ENCODE measurements around the gene TGM6. TPM values are rescaled to one million over a fixed set of nuclear protein-coding genes. Genes with fewer than 3 reads are reported as not detected.

The TGM6 gene
- total and polyA plus RNA-seq, 9 of the 15 experiments (the other 6 are each of a cell fraction or from before 2014, with no cell fraction given), result not detected

DNA sequence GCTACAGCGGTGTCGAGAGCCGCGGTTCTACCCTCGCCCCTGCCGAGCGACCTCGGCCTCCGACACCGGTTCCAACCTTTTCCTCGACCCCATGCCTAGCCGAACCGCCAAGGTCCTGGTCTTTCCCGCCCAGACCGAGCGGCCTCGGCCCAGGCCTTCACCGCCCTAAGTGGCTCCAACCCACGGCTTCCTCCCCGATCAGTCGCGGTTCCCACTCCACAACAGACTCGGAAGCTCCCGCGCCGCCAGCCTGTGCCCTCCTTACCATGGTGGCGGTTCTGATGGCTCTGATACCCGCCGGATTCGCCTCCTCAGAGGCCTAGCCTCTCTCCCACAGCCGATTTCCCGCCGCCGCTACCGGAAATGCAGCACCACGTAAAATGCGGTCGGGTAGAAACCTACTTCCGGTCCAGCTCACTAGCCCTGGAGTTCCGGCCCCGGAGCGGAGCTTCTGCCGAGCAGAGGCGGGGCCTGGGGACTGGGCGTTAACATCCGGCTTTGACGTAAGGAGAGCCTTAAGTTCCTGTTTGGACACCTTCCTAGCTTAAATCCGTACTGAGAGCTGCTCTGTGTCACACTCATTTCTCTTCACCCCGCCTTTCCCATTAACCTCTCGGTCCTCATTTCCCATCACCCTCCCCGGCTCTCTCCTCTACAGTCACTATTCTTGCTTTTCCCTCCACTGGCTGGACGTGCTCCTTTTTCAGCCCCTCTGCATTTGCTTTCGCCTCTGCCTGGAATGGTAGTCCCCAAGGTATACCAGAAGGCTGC is 89.9 kb downstream of the TGM6 start, which contains the start of gene SNRPB (continued):
- TF ChIP-seq, protein P1, sequence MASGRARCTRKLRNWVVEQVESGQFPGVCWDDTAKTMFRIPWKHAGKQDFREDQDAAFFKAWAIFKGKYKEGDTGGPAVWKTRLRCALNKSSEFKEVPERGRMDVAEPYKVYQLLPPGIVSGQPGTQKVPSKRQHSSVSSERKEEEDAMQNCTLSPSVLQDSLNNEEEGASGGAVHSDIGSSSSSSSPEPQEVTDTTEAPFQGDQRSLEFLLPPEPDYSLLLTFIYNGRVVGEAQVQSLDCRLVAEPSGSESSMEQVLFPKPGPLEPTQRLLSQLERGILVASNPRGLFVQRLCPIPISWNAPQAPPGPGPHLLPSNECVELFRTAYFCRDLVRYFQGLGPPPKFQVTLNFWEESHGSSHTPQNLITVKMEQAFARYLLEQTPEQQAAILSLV (tag; IDR thresholded peaks at IDR 0.05), result no peak
- TF ChIP-seq ZNF76 (CRISPR knock-in tag; IDR thresholded peaks at IDR 0.05; ENCODE audit: borderline replicate concordance), result no peak; the same call in 1 of the 2 replicates
- TF ChIP-seq CHD4 (IDR thresholded peaks at IDR 0.05; ENCODE audit: insufficient read depth, insufficient replicate concordance, low read depth, low read length, poor library complexity, severe bottlenecking), result no peak
- 0 out of 3 replicates have a peak, but pooled peaks of 1 of the 2 experiments have one; percentile 31 for TF ChIP-seq CBX3 (IDR thresholded peaks at IDR 0.05; ENCODE audit: borderline replicate concordance in 1 of 2, low read length in 2 of 2)
- TF ChIP-seq SMAD1 (IDR thresholded peaks at IDR 0.05; ENCODE audit: low read depth, low read length, partially characterized antibody), result peak; percentile 80
- TF ChIP-seq, protein P2, sequence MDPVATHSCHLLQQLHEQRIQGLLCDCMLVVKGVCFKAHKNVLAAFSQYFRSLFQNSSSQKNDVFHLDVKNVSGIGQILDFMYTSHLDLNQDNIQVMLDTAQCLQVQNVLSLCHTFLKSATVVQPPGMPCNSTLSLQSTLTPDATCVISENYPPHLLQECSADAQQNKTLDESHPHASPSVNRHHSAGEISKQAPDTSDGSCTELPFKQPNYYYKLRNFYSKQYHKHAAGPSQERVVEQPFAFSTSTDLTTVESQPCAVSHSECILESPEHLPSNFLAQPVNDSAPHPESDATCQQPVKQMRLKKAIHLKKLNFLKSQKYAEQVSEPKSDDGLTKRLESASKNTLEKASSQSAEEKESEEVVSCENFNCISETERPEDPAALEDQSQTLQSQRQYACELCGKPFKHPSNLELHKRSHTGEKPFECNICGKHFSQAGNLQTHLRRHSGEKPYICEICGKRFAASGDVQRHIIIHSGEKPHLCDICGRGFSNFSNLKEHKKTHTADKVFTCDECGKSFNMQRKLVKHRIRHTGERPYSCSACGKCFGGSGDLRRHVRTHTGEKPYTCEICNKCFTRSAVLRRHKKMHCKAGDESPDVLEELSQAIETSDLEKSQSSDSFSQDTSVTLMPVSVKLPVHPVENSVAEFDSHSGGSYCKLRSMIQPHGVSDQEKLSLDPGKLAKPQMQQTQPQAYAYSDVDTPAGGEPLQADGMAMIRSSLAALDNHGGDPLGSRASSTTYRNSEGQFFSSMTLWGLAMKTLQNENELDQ (CRISPR knock-in tag; IDR thresholded peaks at IDR 0.05; ENCODE audit: borderline replicate concordance), result no peak
- peak; percentile 67; the same call in 1 of the 2 replicates for TF ChIP-seq DIDO1 (tag; IDR thresholded peaks at IDR 0.05; ENCODE audit: low read depth)
- no peak; the same call in 1 of the 2 replicates for TF ChIP-seq TGIF2 (CRISPR knock-in tag; IDR thresholded peaks at IDR 0.05)
- peak; percentile 51; the same call in 1 of the 2 replicates for TF ChIP-seq ESRRA (IDR thresholded peaks at IDR 0.05; ENCODE audit: borderline replicate concordance, low read depth)
- TF ChIP-seq, protein P3, sequence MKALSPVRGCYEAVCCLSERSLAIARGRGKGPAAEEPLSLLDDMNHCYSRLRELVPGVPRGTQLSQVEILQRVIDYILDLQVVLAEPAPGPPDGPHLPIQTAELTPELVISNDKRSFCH (CRISPR knock-in tag; IDR thresholded peaks at IDR 0.05), result no peak
- TF ChIP-seq, protein P3 (tag; IDR thresholded peaks at IDR 0.05), result peak; percentile 70
- TF ChIP-seq STAT5B (CRISPR knock-in tag; IDR thresholded peaks at IDR 0.05), result no peak
- TF ChIP-seq TBP (optimal IDR thresholded peaks at IDR 0.05; ENCODE audit: low read depth, low read length), result peak; percentile 96
- no peak for TF ChIP-seq SLC30A9 (CRISPR knock-in tag; IDR thresholded peaks at IDR 0.05)
- no peak for TF ChIP-seq ZNF23 (CRISPR knock-in tag; IDR thresholded peaks at IDR 0.05)
- 0 out of 2 replicates have a peak, but pooled peaks have one; percentile 25 for TF ChIP-seq MAFK (IDR thresholded peaks at IDR 0.05; ENCODE audit: low read length)
- no peak for TF ChIP-seq KDM2B (CRISPR knock-in tag; IDR thresholded peaks at IDR 0.05)
- 0 out of 2 replicates have a peak, but pooled peaks have one; percentile 40 for TF ChIP-seq THRAP3 (IDR thresholded peaks at IDR 0.05; ENCODE audit: borderline replicate concordance)
- no peak for TF ChIP-seq KLF13 (tag; IDR thresholded peaks at IDR 0.05; ENCODE audit: borderline replicate concordance, low read depth)
- TF ChIP-seq, protein P4, sequence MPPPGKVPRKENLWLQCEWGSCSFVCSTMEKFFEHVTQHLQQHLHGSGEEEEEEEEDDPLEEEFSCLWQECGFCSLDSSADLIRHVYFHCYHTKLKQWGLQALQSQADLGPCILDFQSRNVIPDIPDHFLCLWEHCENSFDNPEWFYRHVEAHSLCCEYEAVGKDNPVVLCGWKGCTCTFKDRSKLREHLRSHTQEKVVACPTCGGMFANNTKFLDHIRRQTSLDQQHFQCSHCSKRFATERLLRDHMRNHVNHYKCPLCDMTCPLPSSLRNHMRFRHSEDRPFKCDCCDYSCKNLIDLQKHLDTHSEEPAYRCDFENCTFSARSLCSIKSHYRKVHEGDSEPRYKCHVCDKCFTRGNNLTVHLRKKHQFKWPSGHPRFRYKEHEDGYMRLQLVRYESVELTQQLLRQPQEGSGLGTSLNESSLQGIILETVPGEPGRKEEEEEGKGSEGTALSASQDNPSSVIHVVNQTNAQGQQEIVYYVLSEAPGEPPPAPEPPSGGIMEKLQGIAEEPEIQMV (tag; conservative IDR thresholded peaks at IDR 0.05; ENCODE audit: low read depth), result no peak
- TF ChIP-seq CREM (IDR thresholded peaks at IDR 0.05; ENCODE audit: low read depth), result peak; percentile 89
- TF ChIP-seq NR1H2 (CRISPR knock-in tag; IDR thresholded peaks at IDR 0.05), result 0 out of 2 replicates have a peak, but pooled peaks have one; percentile 84
- no peak for TF ChIP-seq MED1 (CRISPR knock-in tag; IDR thresholded peaks at IDR 0.05; ENCODE audit: borderline replicate concordance)

All from K562 (cell line).